Heart left ventricle (tissue), 16 donors: ENCODE measurements around the gene DDTL. TPM values are rescaled to one million over a fixed set of nuclear protein-coding genes. Genes with fewer than 3 reads are reported as not detected.

Source experiments
- ATAC-seq, 4 donors: fragments of 200-7000 bp; cut with Tn5 transposase; one replicate each; pipeline ENCODE4 v1.9.1; 2020 to 2022; ENCODE audit warnings: moderate library complexity in 4 of 4, mild to moderate bottlenecking in 3 of 4, moderate number of reproducible peaks in 1 of 4
- DNase-seq, 5 donors: peaks; one replicate each; pipeline ENCODE4 v3.0.0-alpha.2; 2020
- H3K27ac ChIP-seq, 12 donors: fragments of 200-600 bp; sonication (generic) in 4 of 12; one replicate each; pipeline versions ENCODE4 v1.5.0 to v1.8.0; 2016 to 2022; ENCODE audit warnings: mild to moderate bottlenecking in 2 of 12
- H3K27me3 ChIP-seq, 9 donors: fragments of 200-600 bp; sonication (generic) in 2 of 9; one replicate each; pipeline versions ENCODE4 v1.5.1 to v1.8.0; 2016 to 2022; ENCODE audit warnings: mild to moderate bottlenecking in 3 of 9
- H3K36me3 ChIP-seq, 9 donors: fragments of 200-600 bp; sonication (generic) in 2 of 9; one replicate each; pipeline versions ENCODE4 v1.5.0 to v1.8.0; 2018 to 2022; ENCODE audit warnings: mild to moderate bottlenecking in 2 of 9
- H3K4me1 ChIP-seq, 12 donors: fragments of 200-600 bp; sonication (generic) in 4 of 12; one replicate each; pipeline versions ENCODE4 v1.5.0 to v1.8.0; 2016 to 2022; ENCODE audit warnings: mild to moderate bottlenecking in 3 of 12
- H3K4me3 ChIP-seq, 12 donors: fragments of 200-600 bp; sonication (generic) in 4 of 12; one replicate each; pipeline versions ENCODE4 v1.5.0 to v1.8.0; 2017 to 2022; ENCODE audit warnings: mild to moderate bottlenecking in 9 of 12, moderate library complexity in 4 of 12
- H3K9me3 ChIP-seq, 12 donors: fragments of 200-600 bp; sonication (generic) in 4 of 12; one replicate each; pipeline versions ENCODE4 v1.5.0 to v1.8.0; 2016 to 2022; ENCODE audit warnings: mild to moderate bottlenecking in 1 of 12
- POLR2A ChIP-seq, 2 donors: fragments of 450-650 bp; IDR thresholded peaks; one replicate each; pipeline ENCODE4 v1.6.1; 2017; ENCODE audit warnings: antibody characterized with exemption in 2 of 2, mild to moderate bottlenecking in 2 of 2, moderate library complexity in 2 of 2
- whole genome bisulfite sequencing, 4 donors: extraction: QIAGEN DNeasy Blood & Tissue Kit in 2 of 4; methylation state at CpG; one replicate each; pipeline versions ENCODE4 v1.1.5 to v1.1.7; 2013 to 2018; 5-methylcytosine and 5-hydroxymethylcytosine counted together
- intact Hi-C, 10 donors: fragments of 100-400 bp; cut with DNase I; formaldehyde crosslinking; loops; one replicate each; pipeline versions ENCODE4 v1.11.1 to v1.14.2; 2022
- polyA plus RNA-seq, 2 donors: library from polyadenylated mRNA; stranded (reverse); fragments of 200-250 nt; gene quantifications; one replicate each; pipeline ENCODE4 v1.2.3, GENCODE V29; 2013
- total RNA-seq, 9 donors: library from RNA; depleted of rRNA in 2 of 9; stranded (reverse); fragments of >200 nt in 2 of 9; fragmentation: NEBNext Ultra II Directional in 3 of 9; extraction: Animal tissue kit (Norgen Biotek cat#: 25700) in 3 of 9; gene quantifications; one replicate each; pipeline versions ENCODE4 v1.1.0 to v1.2.4, GENCODE V29; 2016 to 2023
- TF ChIP-seq, protein P1 (sequence below), 12 donors: fragments of 200-600 bp; sonication (generic) in 4 of 12; IDR thresholded peaks; one replicate each; pipeline versions ENCODE4 v1.5.0 to v1.8.0; 2018 to 2022; ENCODE audit warnings: antibody characterized with exemption in 12 of 12, mild to moderate bottlenecking in 5 of 12
- donor health status: ischemic (EF 13 %, LVEDD 7.1; RV severe dilation, severe dysfunction).
- donor health status: healthy with polysubstance abuse.
- donor health status: DM: no; HTN: yes; CAD: no.
- donor health status: DM: no; HTN: no; CAD: no.
- donor health status: ischemic (EF 25% LVEDD 6.9; RV normal size, moderate dysfunction).
- donor health status: ischemic (EF 25% LVEDD 5.7; RV mildly dilated, moderate dysfunction).
- donor health status: healthy.
- donor health status: DM: yes; HTN: yes; CAD: no.
- donor health status: ischemic (EF 35%, LVEDD 5.7; RV mildly dilated, moderate dysfunction).
- donor health status: nonischemic (EF 11% LVEDD 7.7; RV severe dilation, severe dysfunction).
- donor health status: DM: yes; HTN: yes; CAD: no.
- donor health status: PGD.
- donor health status: ischemic (EF 29% LVEDD 5.4; RV normal size, mild dysfunction).
- donor health status: nonischemic (EF 23%, LVEDD 6.1; RV moderate dilation, normal function).

DDTL gene
- total and polyA plus RNA-seq, 11 donors: 1.1 to 6.7 (median 2.2) TPM; not detected in 4

DNA sequence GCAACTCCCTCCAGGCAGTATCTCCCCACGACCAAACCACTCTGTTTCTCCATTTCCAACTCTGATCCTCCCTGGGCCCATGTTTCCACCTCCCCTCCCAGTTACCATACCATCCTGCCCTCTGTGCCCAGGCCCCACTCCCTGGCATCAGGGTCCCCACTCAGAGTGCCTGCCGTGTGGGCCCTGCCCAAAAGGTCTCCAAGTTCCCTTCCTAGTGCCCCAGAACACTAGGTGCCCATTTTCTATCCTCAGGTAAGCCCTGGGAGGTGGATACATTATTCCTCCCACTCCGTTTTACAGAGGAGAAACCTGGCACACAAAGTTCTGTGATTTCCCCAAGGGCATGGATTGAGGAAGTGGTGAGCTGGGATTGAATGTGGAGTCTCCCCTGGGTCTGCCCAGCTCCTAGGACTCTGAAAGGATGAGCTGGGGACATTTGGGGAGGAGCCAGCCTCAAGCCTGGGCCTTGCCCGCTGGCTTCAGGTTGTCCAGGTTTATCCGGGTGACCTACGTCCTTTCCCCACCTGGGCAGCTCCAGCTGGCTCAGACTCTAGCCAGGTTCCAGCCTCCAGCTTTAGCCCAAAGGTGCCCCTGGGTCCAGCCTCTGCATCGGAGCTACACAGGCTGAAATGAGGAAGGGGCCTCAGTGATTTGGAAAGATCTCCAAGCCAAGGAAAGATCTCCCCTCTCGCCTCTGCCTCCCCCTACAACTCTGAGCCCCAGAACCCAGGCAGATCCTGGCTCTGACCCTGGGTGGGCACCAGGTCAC lies 40.7 kb downstream of the DDTL start:
- Histone ChIP-seq H3K4me3 (no peak overlapping the region), H3K9me3 (no peaks in the 10 kb centered on the region), H3K27me3 (no peaks in the 10 kb centered on the region), H3K27ac (no peak overlapping the region), H3K4me1 (peaks cover 0 to 27% (median 13%) of the 10 kb centered on the region in 12 donors), H3K36me3 (no peaks in the 10 kb centered on the region)
- TF ChIP-seq, protein P1, sequence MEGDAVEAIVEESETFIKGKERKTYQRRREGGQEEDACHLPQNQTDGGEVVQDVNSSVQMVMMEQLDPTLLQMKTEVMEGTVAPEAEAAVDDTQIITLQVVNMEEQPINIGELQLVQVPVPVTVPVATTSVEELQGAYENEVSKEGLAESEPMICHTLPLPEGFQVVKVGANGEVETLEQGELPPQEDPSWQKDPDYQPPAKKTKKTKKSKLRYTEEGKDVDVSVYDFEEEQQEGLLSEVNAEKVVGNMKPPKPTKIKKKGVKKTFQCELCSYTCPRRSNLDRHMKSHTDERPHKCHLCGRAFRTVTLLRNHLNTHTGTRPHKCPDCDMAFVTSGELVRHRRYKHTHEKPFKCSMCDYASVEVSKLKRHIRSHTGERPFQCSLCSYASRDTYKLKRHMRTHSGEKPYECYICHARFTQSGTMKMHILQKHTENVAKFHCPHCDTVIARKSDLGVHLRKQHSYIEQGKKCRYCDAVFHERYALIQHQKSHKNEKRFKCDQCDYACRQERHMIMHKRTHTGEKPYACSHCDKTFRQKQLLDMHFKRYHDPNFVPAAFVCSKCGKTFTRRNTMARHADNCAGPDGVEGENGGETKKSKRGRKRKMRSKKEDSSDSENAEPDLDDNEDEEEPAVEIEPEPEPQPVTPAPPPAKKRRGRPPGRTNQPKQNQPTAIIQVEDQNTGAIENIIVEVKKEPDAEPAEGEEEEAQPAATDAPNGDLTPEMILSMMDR (IDR thresholded peaks at IDR 0.05): no peak
- TF ChIP-seq POLR2A (IDR thresholded peaks at IDR 0.05): no peak
- 80 to 88% (median 86%) methylated on average over 8 of the region's 8 CpGs for WGBS, 4 donors
- no peak for ATAC-seq
- intact Hi-C loops: loop anchor here in 8 of 10 donors (2.0 to 10.0 kb wide), 7 partner anchors 55 to 167 kb away; no protein-coding TSS in a partner anchor
- DNase-seq: no peak

DNA sequence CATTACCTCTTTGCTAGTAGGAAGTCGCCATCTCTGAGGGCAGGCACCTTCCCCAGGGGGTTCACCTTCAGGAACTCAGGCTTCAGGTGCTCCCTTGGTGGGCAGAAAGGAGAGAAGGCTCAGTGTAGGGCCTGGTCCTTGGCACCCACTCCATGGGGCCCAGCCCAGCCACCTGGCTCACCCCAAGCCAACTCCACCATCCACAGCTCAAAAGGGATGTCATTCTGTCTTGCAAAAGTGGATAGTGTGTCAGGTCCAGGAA lies 41.3 kb downstream of the DDTL start:
- no peak for DNase-seq
- TF ChIP-seq POLR2A (IDR thresholded peaks at IDR 0.05): no peak
- TF ChIP-seq, protein P1 (IDR thresholded peaks at IDR 0.05): no peak
- Histone ChIP-seq H3K36me3 (no peaks in the 10 kb centered on the region), H3K4me3 (no peak overlapping the region), H3K27ac (no peak overlapping the region), H3K27me3 (no peaks in the 10 kb centered on the region), H3K4me1 (peaks cover 0 to 32% (median 18%) of the 10 kb centered on the region in 12 donors), H3K9me3 (no peaks in the 10 kb centered on the region)
- intact Hi-C loops: loop anchor here in 8 of 10 donors (5.0 to 10.0 kb wide), 6 partner anchors 56 to 167 kb away; no protein-coding TSS in a partner anchor
- no peak for ATAC-seq
- 75 to 97% (median 94%) methylated on average over 1 of the region's 1 CpG for WGBS, 4 donors

DNA sequence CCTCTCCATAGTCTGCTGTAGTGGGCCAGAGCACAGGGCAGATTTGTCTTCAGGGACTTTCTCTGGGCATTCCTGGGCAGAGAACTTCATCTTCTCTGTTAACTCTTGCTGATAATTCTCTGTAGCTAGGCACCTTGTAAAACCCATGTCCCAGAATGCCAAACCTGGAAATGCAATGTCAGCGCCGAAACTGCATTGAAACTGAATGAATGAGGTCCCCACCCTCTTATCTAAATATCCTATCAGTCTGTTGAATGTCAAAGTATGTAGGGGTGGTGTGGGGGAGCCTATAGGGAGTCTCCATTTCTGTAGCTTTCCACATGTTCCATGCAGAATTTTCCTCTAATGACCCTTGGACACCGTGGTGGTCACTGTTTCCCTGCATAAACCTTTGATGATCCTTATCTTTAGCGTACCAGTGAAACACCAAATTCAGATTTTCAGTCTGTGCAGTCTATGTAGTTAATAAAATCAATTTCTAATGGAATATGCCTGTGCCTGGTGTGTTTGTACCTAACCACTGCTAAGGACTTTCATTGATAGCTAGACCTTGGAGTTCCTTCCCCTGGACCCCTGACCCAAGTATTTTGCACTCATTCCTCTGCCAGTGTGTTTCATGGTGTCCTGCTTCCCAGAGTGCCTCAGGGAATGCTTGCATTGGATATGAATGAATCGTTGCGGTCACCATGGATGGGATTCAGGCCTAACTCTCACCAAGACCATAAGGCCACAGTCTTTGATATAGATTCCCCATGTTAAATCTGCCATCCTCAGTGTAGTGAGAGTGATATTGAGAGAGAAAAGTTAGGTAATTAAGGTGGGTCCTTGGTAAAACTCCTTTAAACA lies 41.9 kb downstream of the DDTL start:
- ATAC-seq: no peak
- intact Hi-C loops: loop anchor here in 8 of 10 donors (5.0 to 10.0 kb wide), 6 partner anchors 56 to 166 kb away; no protein-coding TSS in a partner anchor
- 87 to 94% (median 87%) methylated on average over 6 of the region's 6 CpGs for WGBS, 4 donors

More for the DNA sequence above, 41.9 kb downstream of the DDTL start:
- Histone ChIP-seq H3K27ac (no peak overlapping the region), H3K9me3 (no peaks in the 10 kb centered on the region), H3K4me3 (no peak overlapping the region), H3K27me3 (no peaks in the 10 kb centered on the region), H3K36me3 (no peaks in the 10 kb centered on the region), H3K4me1 (peaks cover 0 to 32% (median 22%) of the 10 kb centered on the region in 12 donors)
- no peak for DNase-seq
- TF ChIP-seq, protein P1 (IDR thresholded peaks at IDR 0.05): no peak
- TF ChIP-seq POLR2A (IDR thresholded peaks at IDR 0.05): no peak
